Stomach (tissue), 9 donors: ENCODE data around the gene ADAM15. TPM values are rescaled to one million over a fixed set of nuclear protein-coding genes. Genes with fewer than 3 reads are reported as not detected.

Experiments
- DNase-seq, 2 donors: peaks; one replicate each; pipeline versions ENCODE4 v3.0.0 to v3.0.0-alpha.2; 2013 to 2019
- H3K27ac ChIP-seq, 5 donors: fragments of 200-600 bp in 4 of 5; sonication (generic) in 4 of 5; one replicate each; pipeline ENCODE4 v1.5.1; 2013 to 2019; ENCODE audit warnings: mild to moderate bottlenecking in 1 of 5, moderate library complexity in 1 of 5
- H3K27me3 ChIP-seq, 3 donors: fragments of 200-600 bp; sonication (generic); one replicate each; pipeline ENCODE4 v1.5.1; 2017 to 2019; ENCODE audit warnings: mixed run types in 1 of 3
- H3K36me3 ChIP-seq, 4 donors: fragments of 200-600 bp; sonication (generic); 1 replicate in 3 of 4; 2 replicates in 1 of 4; pipeline ENCODE4 v1.5.1; 2016 to 2019
- H3K4me1 ChIP-seq, 4 donors: fragments of 200-600 bp; sonication (generic); one replicate each; pipeline ENCODE4 v1.5.1; 2016 to 2019
- H3K4me3 ChIP-seq, 4 donors: fragments of 200-600 bp; sonication (generic) in 3 of 4; one replicate each; pipeline ENCODE4 v1.5.1; 2016 to 2019; ENCODE audit warnings: mild to moderate bottlenecking in 1 of 4
- H3K9me3 ChIP-seq, 4 donors: fragments of 200-600 bp; sonication (generic); one replicate each; pipeline ENCODE4 v1.5.1; 2016 to 2019
- EP300 ChIP-seq: sonication (generic); formaldehyde crosslinking; IDR thresholded peaks from one replicate; pipeline ENCODE4 v1.6.1; 2017; ENCODE audit warnings: antibody characterized with exemption
- POLR2A ChIP-seq, 4 donors: fragments of 450-650 bp; IDR thresholded peaks; one replicate each; pipeline ENCODE4 v1.6.1; 2016; ENCODE audit warnings: antibody characterized with exemption in 4 of 4, control low read depth in 2 of 4, mild to moderate bottlenecking in 1 of 4, moderate library complexity in 1 of 4
- POLR2AphosphoS5 ChIP-seq, 3 donors: sonication (generic); formaldehyde crosslinking; IDR thresholded peaks; one replicate each; pipeline ENCODE4 v1.6.1; 2016; ENCODE audit warnings: antibody characterized with exemption in 3 of 3
- WGBS, 5 donors: extraction: QIAGEN DNeasy Blood & Tissue Kit in 3 of 5; methylation state at CpG; one replicate each; pipeline versions ENCODE4 v1.1.5 to v1.1.7; 2013 to 2018; 5-methylcytosine and 5-hydroxymethylcytosine counted together
- intact Hi-C: fragments of 100-400 bp; cut with DNase I; formaldehyde crosslinking; loops from one replicate; pipeline ENCODE4 v1.15.1; 2023; ENCODE audit warnings: low total_unique reads
- polyA plus RNA-seq, 3 donors: library from polyadenylated mRNA; stranded (reverse); fragments of 200-250 nt; gene quantifications; one replicate each; pipeline ENCODE4 v1.2.3, GENCODE V29; 2013
- total RNA-seq, 5 donors: library from RNA; depleted of rRNA; stranded (reverse); fragments of >200 nt; gene quantifications; one replicate each; pipeline versions ENCODE4 v1.1.0 to v1.2.3, GENCODE V29; 2014 to 2016
- TF ChIP-seq, protein P1 (sequence below), 7 experiments: fragments of 450-650 bp in 4 of 7; fragments of 200-600 bp in 3 of 7; sonication (generic) in 3 of 7; IDR thresholded peaks; one replicate each; pipeline ENCODE4 v1.5.1; 2016 to 2019; ENCODE audit warnings: antibody characterized with exemption in 7 of 7, control low read depth in 2 of 7, mild to moderate bottlenecking in 1 of 7
- donor health status: healthy with polysubstance abuse.
- donor health status: Bipolar disorder and iron deficiency.
- donor health status: healthy.

The ADAM15 gene
- total and polyA plus RNA-seq, 8 donors = 56.2 to 335 (median 154) TPM

- peaks cover 6 to 27% (median 19%) of the 10 kb centered on the region in 4 donors for H3K36me3 ChIP-seq
- H3K27ac ChIP-seq = peak overlapping the region; percentile 96 to 100 (median 99)
- intact Hi-C loops = no loop called here
- H3K4me3 ChIP-seq = peak overlapping the region; percentile 19 to 47 (median 34)
- no peak for DNase-seq
- no peaks in the 10 kb centered on the region for H3K27me3 ChIP-seq
- 71 to 84% (median 75%) methylated on average over 7 to 12 of the region's 12 CpGs for WGBS, 5 donors
- TF ChIP-seq, protein P1, sequence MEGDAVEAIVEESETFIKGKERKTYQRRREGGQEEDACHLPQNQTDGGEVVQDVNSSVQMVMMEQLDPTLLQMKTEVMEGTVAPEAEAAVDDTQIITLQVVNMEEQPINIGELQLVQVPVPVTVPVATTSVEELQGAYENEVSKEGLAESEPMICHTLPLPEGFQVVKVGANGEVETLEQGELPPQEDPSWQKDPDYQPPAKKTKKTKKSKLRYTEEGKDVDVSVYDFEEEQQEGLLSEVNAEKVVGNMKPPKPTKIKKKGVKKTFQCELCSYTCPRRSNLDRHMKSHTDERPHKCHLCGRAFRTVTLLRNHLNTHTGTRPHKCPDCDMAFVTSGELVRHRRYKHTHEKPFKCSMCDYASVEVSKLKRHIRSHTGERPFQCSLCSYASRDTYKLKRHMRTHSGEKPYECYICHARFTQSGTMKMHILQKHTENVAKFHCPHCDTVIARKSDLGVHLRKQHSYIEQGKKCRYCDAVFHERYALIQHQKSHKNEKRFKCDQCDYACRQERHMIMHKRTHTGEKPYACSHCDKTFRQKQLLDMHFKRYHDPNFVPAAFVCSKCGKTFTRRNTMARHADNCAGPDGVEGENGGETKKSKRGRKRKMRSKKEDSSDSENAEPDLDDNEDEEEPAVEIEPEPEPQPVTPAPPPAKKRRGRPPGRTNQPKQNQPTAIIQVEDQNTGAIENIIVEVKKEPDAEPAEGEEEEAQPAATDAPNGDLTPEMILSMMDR (IDR thresholded peaks at IDR 0.05) = no peak
- TF ChIP-seq EP300 = no peak
- no peak for TF ChIP-seq POLR2AphosphoS5 (IDR thresholded peaks at IDR 0.05)
- no peak for TF ChIP-seq POLR2A (IDR thresholded peaks at IDR 0.05)
- no peaks in the 10 kb centered on the region for H3K9me3 ChIP-seq
- peaks cover 95 to 100% (median 98%) of the 10 kb centered on the region in 4 donors for H3K4me1 ChIP-seq
These were observed 41.9 kb upstream of the ADAM15 start for GRCh38 chr1:155009221-155009711.

- DNase-seq = no peak
- TF ChIP-seq POLR2AphosphoS5 (IDR thresholded peaks at IDR 0.05) (no peak), EP300 (no peak), POLR2A (IDR thresholded peaks at IDR 0.05) (no peak)
- peak overlapping the region; percentile 96 to 100 (median 99) for H3K27ac ChIP-seq
These were observed 41.4 kb upstream of the ADAM15 start for GRCh38 chr1:155009742-155010141.

GRCh38 chr1:155010211-155010918 lies 40.8 kb upstream of the ADAM15 start:
- Histone ChIP-seq H3K4me3 (peak overlapping the region in 2 of 4 donors; percentile 42 to 47), H3K27me3 (no peaks in the 10 kb centered on the region), H3K4me1 (peaks cover 85 to 100% (median 95%) of the 10 kb centered on the region in 4 donors), H3K9me3 (no peaks in the 10 kb centered on the region), H3K27ac (peak overlapping the region; percentile 96 to 100 (median 99)), H3K36me3 (peaks cover 17 to 38% (median 30%) of the 10 kb centered on the region in 4 donors)
- no peak for DNase-seq
- intact Hi-C loops = loop anchor here (10.0 kb wide), 1 partner anchor 46 kb away; the partner anchor contains the start of gene PYGO2
- 35 to 55% (median 39%) methylated on average over 10 to 11 of the region's 11 CpGs for WGBS, 5 donors
- TF ChIP-seq POLR2A (IDR thresholded peaks at IDR 0.05) (no peak), POLR2AphosphoS5 (IDR thresholded peaks at IDR 0.05) (no peak), EP300 (no peak)
- TF ChIP-seq, protein P1 (IDR thresholded peaks at IDR 0.05) = no peak

More at GRCh38 chr1:155009742-155010141, 41.4 kb upstream of the ADAM15 start:
- H3K9me3 ChIP-seq = no peaks in the 10 kb centered on the region
- 86 to 92% (median 89%) methylated on average over 5 of the region's 5 CpGs for WGBS, 5 donors
- H3K36me3 ChIP-seq = peaks cover 11 to 31% (median 23%) of the 10 kb centered on the region in 4 donors
- H3K27me3 ChIP-seq = no peaks in the 10 kb centered on the region
- H3K4me1 ChIP-seq = peaks cover 92 to 100% (median 95%) of the 10 kb centered on the region in 4 donors
- H3K4me3 ChIP-seq = peak overlapping the region in 2 of 4 donors; percentile 42 to 47
- intact Hi-C loops = loop anchor here (10.0 kb wide), 1 partner anchor 45 kb away; the partner anchor contains the start of gene PYGO2

- 52 to 72% (median 57%) methylated on average over 5 of the region's 5 CpGs for WGBS, 5 donors
- Histone ChIP-seq H3K9me3 (no peaks in the 10 kb centered on the region), H3K27ac (peak overlapping the region; percentile 64 to 100 (median 99)), H3K36me3 (peaks cover 22 to 44% (median 36%) of the 10 kb centered on the region in 4 donors), H3K27me3 (no peaks in the 10 kb centered on the region), H3K4me3 (peak overlapping the region in 2 of 4 donors; percentile 42 to 47), H3K4me1 (peaks cover 79 to 100% (median 95%) of the 10 kb centered on the region in 4 donors)
- no peak for DNase-seq
- TF ChIP-seq, protein P1 (IDR thresholded peaks at IDR 0.05) = no peak
- TF ChIP-seq POLR2A (IDR thresholded peaks at IDR 0.05) = no peak
- TF ChIP-seq POLR2AphosphoS5 (IDR thresholded peaks at IDR 0.05) = no peak
- TF ChIP-seq EP300 = no peak
- intact Hi-C loops = loop anchor here (10.0 kb wide), 1 partner anchor 46 kb away; the partner anchor contains the start of gene PYGO2
These were observed 40.1 kb upstream of the ADAM15 start for GRCh38 chr1:155011004-155011416.
